Fibroblast of lung (primary cell): ENCODE results near the gene PADI1.

Experiments
- CTCF ChIP-seq, 2 donors: IDR thresholded peaks in 1 of 2; conservative IDR thresholded peaks in 1 of 2; 1 replicate in 1 of 2; 2 replicates in 1 of 2; pipeline ENCODE4 v1.5.1; 2011 to 2012; ENCODE audit warnings: low read length in 2 of 2, control low read depth in 1 of 2, inconsistent platforms in 1 of 2, low read depth in 1 of 2, mild to moderate bottlenecking in 1 of 2
- EZH2 ChIP-seq: IDR thresholded peaks from 2 replicates; pipeline ENCODE4 v1.5.1; 2012; ENCODE audit warnings: low read length, control low read depth, mild to moderate bottlenecking; ENCODE audit errors: missing control alignments

- no peak for TF ChIP-seq CTCF (conservative IDR thresholded peaks at IDR 0.05 in 1 of 2, IDR thresholded peaks at IDR 0.05 in 1 of 2; ENCODE audit: low read depth in 1 of 2, low read length in 2 of 2)
- TF ChIP-seq EZH2, result no peak
These were observed 76.8 kb downstream of the PADI1 start for GRCh38 chr1:17281775-17282181.
